Ovary (tissue), 3 donors: ENCODE results near the gene DENND6A.

ENCODE experiments used
- CTCF ChIP-seq, 3 donors: fragments of 450-650 bp in 2 of 3; fragments of 200-600 bp in 1 of 3; IDR thresholded peaks; one replicate each; pipeline versions ENCODE4 v1.5.1 to v1.8.0; 2016 to 2022; ENCODE audit warnings: antibody characterized with exemption in 3 of 3, mild to moderate bottlenecking in 1 of 3
- EP300 ChIP-seq: sonication (generic); formaldehyde crosslinking; IDR thresholded peaks from one replicate; pipeline ENCODE4 v1.6.1; 2017; ENCODE audit warnings: antibody characterized with exemption
- POLR2A ChIP-seq: fragments of 450-650 bp; IDR thresholded peaks from one replicate; pipeline ENCODE4 v1.6.1; 2017; ENCODE audit warnings: antibody characterized with exemption, mild to moderate bottlenecking, moderate library complexity
- donor health status: DM: no; HTN: no; CAD: no.

GRCh38 chr3:57598765-57599360 is 94.0 kb downstream of the DENND6A start:
- TF ChIP-seq CTCF (IDR thresholded peaks at IDR 0.05) = no peak
- no peak for TF ChIP-seq POLR2A
- no peak for TF ChIP-seq EP300
